Erythroblast (primary cell): Measurements from ENCODE around the gene CDK12.

ENCODE experiments used
- DNase-seq, 2 experiments: peaks; one replicate each; lab custom pipeline; 2025; lab: John Stamatoyannopoulos, UW
- GATA1 ChIP-seq: IDR thresholded peaks from 2 replicates; pipeline ENCODE4 v1.6.1; 2011; ENCODE audit warnings: low read depth, mild to moderate bottlenecking, control low read depth, low read length, moderate library complexity
- POLR2A ChIP-seq: IDR thresholded peaks from 2 replicates; pipeline ENCODE4 v1.6.1; 2011; ENCODE audit warnings: mild to moderate bottlenecking, low read length

CDK12 gene

DNA sequence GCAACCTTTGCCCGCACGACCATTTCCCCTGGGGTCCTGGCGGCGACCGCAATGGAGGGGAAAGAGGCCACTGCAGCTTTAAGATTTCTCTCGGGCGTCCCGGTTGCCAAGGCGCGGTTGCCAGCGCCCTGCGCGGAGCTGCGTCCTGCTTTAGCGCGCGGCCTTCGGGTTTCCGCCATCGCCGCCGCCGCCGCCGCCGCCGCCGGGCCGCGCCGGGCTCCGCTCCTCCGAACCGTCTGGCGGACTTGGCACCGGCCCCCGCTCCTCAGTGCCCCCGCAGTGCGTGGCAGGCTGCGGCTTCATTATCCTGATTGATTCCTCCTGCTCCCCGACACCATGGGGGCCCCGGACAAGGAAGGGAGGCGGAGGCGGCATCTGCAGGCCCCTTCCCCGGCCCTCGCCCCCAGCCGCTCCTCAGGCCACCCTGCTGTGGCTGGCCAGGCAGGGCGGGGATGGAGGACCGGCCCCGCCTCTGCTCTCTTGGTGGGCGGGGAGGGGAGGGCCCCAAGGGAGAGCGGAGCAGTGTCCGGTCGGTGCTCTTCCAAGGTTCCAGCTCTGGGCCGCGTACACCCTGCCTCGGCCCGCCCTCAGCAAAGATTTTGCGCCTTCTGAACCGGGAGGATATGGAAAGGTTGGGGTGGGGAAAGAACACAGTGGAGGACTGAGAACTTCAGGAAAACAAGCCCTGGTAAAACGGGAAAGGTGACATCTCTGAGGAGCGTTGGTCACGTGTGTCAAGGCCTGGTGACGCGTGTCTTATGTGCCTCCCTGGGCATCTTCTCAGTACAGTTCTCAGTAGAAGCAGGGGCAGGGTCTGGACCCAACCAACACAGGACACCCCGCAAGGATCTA is 112.4 kb downstream of the CDK12 start:
- TF ChIP-seq GATA1 (no peak), POLR2A (no peak)

GRCh38 chr17:39576187-39576586 is 114.9 kb downstream of the CDK12 start:
- TF ChIP-seq GATA1: no peak
- no peak for TF ChIP-seq POLR2A
- DNase-seq: no peak

More for the DNA sequence above, 112.4 kb downstream of the CDK12 start:
- DNase-seq: peak; percentile 13 to 27

GRCh38 chr17:39578272-39578671 is 117.0 kb downstream of the CDK12 start:
- DNase-seq: no peak
- TF ChIP-seq GATA1 (no peak), POLR2A (no peak)

DNA sequence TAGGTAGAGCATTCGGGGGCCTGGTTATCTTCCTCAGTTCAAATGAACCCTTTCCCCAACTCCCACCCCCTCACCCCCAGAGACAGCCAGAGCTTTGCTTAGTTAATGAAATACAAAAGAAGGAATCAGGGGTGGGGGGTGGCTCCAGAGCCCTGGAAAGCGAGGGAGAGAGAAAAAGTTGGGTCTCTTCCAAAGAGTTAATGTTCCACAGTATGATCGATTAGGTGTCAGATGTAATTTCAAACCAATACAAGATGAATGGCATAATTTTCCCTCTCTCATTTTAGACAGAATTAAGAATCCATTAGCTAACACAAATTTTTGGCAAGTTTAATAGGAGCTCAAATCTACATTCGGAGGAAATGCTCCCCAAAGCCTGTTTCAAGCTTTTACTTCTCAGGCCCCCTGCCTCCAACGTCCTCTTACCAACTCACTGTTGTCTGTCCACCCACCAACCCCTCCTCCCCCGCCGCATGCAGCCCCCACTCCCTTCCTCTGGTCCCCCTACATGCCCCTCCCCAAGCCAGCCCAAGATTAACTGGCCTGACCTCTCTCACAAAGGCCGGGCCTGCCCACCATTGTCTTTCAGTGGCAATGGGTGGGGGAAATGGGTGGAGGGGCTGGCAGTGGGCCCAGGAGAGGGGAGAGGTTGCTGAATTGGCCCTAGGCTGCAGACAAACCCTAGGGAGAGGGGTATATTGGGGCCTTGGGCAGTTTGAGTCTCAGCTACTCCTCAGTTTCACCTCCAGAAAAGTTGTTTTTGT is 118.2 kb downstream of the CDK12 start:
- no peak for TF ChIP-seq POLR2A
- TF ChIP-seq GATA1: no peak

DNA sequence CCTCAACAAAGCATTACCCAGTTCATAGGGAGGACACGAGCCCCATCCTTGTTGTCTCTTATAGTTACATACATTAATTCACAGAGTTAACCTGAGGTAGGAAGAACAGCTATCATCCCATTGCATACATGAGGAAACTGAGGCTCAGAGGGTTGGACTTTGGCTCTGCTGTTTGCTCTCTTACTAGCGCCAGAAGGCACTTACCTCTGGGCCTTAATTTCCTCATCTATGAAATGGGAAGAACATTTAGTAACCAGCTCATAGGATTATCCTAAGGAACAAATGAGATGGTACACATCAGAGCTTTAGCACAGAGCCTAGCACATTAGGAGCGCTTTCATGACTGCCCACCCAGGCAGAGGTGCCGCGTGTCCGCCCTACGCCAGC is 118.8 kb downstream of the CDK12 start:
- TF ChIP-seq POLR2A (no peak), GATA1 (no peak)
- no peak for DNase-seq

More for the DNA sequence above, 118.2 kb downstream of the CDK12 start:
- no peak for DNase-seq

- DNase-seq: no peak
- TF ChIP-seq POLR2A: no peak
- no peak for TF ChIP-seq GATA1
These were observed 119.9 kb downstream of the CDK12 start for GRCh38 chr17:39581071-39581758.

DNA sequence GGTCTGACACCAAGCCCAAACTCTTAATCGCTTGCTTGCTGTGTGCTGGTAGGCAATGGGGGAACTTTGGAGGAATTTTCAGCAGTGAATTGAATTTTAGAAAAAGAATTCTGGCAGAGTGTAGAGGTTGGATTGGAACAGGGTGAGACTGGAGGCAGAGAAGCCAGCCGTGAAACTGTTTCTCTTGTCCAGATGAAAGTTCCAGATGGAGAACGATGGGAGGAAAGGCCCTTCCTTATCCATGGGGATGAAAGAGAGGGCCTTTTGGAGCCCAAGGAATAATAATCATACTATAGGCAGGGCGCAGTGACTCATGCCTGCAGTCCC is 120.4 kb downstream of the CDK12 start:
- no peak for DNase-seq
- TF ChIP-seq GATA1 (no peak), POLR2A (no peak)

GRCh38 chr17:39582658-39583057 is 121.4 kb downstream of the CDK12 start:
- no peak for DNase-seq
- TF ChIP-seq POLR2A (no peak), GATA1 (no peak)
